LHCN-M2 (cell line): ENCODE measurements around the gene C12orf43. TPM values are rescaled to one million over a fixed set of nuclear protein-coding genes. Genes with fewer than 3 reads are reported as not detected.
A peak's percentile ranks its signal among the peaks of the same experiment; 100 is the strongest.

Experiments
- DNase-seq: peaks from one replicate; pipeline ENCODE4 v3.0.0-alpha.2; 2012; ENCODE audit warnings: low read depth
- total RNA-seq: library from RNA; depleted of rRNA; stranded (reverse); fragments of >200 nt; gene quantifications from 2 replicates; pipeline ENCODE4 v1.2.3, GENCODE V29; 2014

Gene C12orf43
- total RNA-seq, 1 experiment from 2014 or later: 18.1 TPM

- no peak for DNase-seq
These were observed 14.4 kb upstream of the C12orf43 start for GRCh38 chr12:121030576-121031212.

- no peak for DNase-seq
These were observed 10.2 kb upstream of the C12orf43 start for GRCh38 chr12:121026274-121027045.

- DNase-seq: no peak
These were observed 9.3 kb upstream of the C12orf43 start for GRCh38 chr12:121025442-121026226.

GRCh38 chr12:121023799-121024198 is 7.5 kb upstream of the C12orf43 start:
- no peak for DNase-seq

- DNase-seq: no peak
These were observed 6.4 kb upstream of the C12orf43 start for GRCh38 chr12:121022713-121023112.

GRCh38 chr12:121021754-121022153 is 5.5 kb upstream of the C12orf43 start:
- no peak for DNase-seq

GRCh38 chr12:121018860-121019617 is 2.8 kb upstream of the C12orf43 start:
- no peak for DNase-seq

GRCh38 chr12:121017966-121018491 is 1.7 kb upstream of the C12orf43 start:
- DNase-seq: no peak

- no peak for DNase-seq
These were observed 2.6 kb downstream of the C12orf43 start for GRCh38 chr12:121013715-121014114.

GRCh38 chr12:121011820-121012219 is 4.5 kb downstream of the C12orf43 start:
- no peak for DNase-seq

- DNase-seq: no peak
These were observed 5.4 kb downstream of the C12orf43 start for GRCh38 chr12:121010860-121011259.

- DNase-seq: no peak
These were observed 6.5 kb downstream of the C12orf43 start for GRCh38 chr12:121009741-121010140.

GRCh38 chr12:121008347-121009098 is 7.8 kb downstream of the C12orf43 start:
- no peak for DNase-seq

- peak; percentile 42 for DNase-seq
These were observed 10.9 kb downstream of the C12orf43 start for GRCh38 chr12:121005346-121005815.

- no peak for DNase-seq
These were observed 12.0 kb downstream of the C12orf43 start for GRCh38 chr12:121004253-121004815.

GRCh38 chr12:121003650-121004049 is 12.6 kb downstream of the C12orf43 start:
- no peak for DNase-seq

GRCh38 chr12:121001841-121002483 is 14.3 kb downstream of the C12orf43 start:
- DNase-seq: no peak

GRCh38 chr12:121001060-121001459 is 15.2 kb downstream of the C12orf43 start:
- no peak for DNase-seq

GRCh38 chr12:121000530-121000929 is 15.8 kb downstream of the C12orf43 start:
- DNase-seq: no peak
